Astrocyte (in vitro differentiated cells and primary cell): Measurements from ENCODE around the gene HOXA5. TPM values are rescaled to one million over a fixed set of nuclear protein-coding genes. Genes with fewer than 3 reads are reported as not detected.

Experiments
- DNase-seq: peaks from one replicate; pipeline ENCODE4 v3.0.0-alpha.2; 2010; ENCODE audit warnings: low read depth
- FAIRE-seq: peaks from 2 replicates; lab custom pipeline; 2011; peaks lifted over from hg19 to GRCh38; lab: Jason Lieb, UNC
- H2AFZ ChIP-seq: 2 replicates; pipeline ENCODE4 v1.6.0; 2012; ENCODE audit warnings: low read depth, low read length, inconsistent platforms
- H3K27ac ChIP-seq: 2 replicates; pipeline ENCODE4 v1.5.1; 2011; ENCODE audit warnings: low read depth, low read length, inconsistent platforms
- H3K27me3 ChIP-seq: 2 replicates; pipeline ENCODE4 v1.6.0; 2011; ENCODE audit warnings: low read length, inconsistent platforms; ENCODE audit not compliant: insufficient read depth
- H3K36me3 ChIP-seq: 2 replicates; pipeline ENCODE4 v1.5.1; 2011; ENCODE audit warnings: low read length, inconsistent platforms; ENCODE audit not compliant: insufficient read depth
- H3K4me1 ChIP-seq: 2 replicates; pipeline ENCODE4 v1.5.1; 2011; ENCODE audit warnings: low read length, inconsistent platforms; ENCODE audit not compliant: insufficient read depth
- H3K4me2 ChIP-seq: 2 replicates; pipeline ENCODE4 v1.6.0; 2012; ENCODE audit warnings: low read length, inconsistent platforms
- H3K4me3 ChIP-seq: 2 replicates; pipeline ENCODE4 v1.5.1; 2011; ENCODE audit warnings: low read depth, mild to moderate bottlenecking, low read length, inconsistent platforms; ENCODE audit not compliant: insufficient read depth
- H3K79me2 ChIP-seq: 2 replicates; pipeline ENCODE4 v1.6.0; 2012; ENCODE audit warnings: mild to moderate bottlenecking, low read length, inconsistent platforms; ENCODE audit not compliant: insufficient read depth
- H3K9ac ChIP-seq: 2 replicates; pipeline ENCODE4 v1.6.0; 2012; ENCODE audit warnings: mild to moderate bottlenecking, low read length, inconsistent platforms
- H3K9me3 ChIP-seq: 2 replicates; pipeline ENCODE4 v1.5.1; 2012; ENCODE audit warnings: low read depth, mild to moderate bottlenecking, low read length, inconsistent platforms; ENCODE audit not compliant: insufficient read depth
- H4K20me1 ChIP-seq: 2 replicates; pipeline ENCODE4 v1.6.0; 2012; ENCODE audit warnings: low read length, inconsistent platforms; ENCODE audit not compliant: insufficient read depth
- H3K27ac Mint-ChIP-seq: one replicate; pipeline ENCODE4 v1.8.0; 2021; ENCODE audit warnings: mild to moderate bottlenecking, mixed read lengths; ENCODE audit not compliant: unreplicated experiment
- H3K27me3 Mint-ChIP-seq: one replicate; pipeline ENCODE4 v1.8.0; 2021; ENCODE audit warnings: low read depth, mixed read lengths; ENCODE audit not compliant: unreplicated experiment
- H3K36me3 Mint-ChIP-seq: one replicate; pipeline ENCODE4 v1.8.0; 2021; ENCODE audit warnings: low read depth, mixed read lengths; ENCODE audit not compliant: unreplicated experiment
- H3K4me1 Mint-ChIP-seq: one replicate; pipeline ENCODE4 v1.8.0; 2021; ENCODE audit warnings: low read depth, mixed read lengths; ENCODE audit not compliant: unreplicated experiment
- H3K4me3 Mint-ChIP-seq: one replicate; pipeline ENCODE4 v1.8.0; 2021; ENCODE audit warnings: mild to moderate bottlenecking, moderate library complexity, mixed read lengths; ENCODE audit not compliant: unreplicated experiment
- H3K9me3 Mint-ChIP-seq: one replicate; pipeline ENCODE4 v1.8.0; 2021; ENCODE audit warnings: mild to moderate bottlenecking, mixed read lengths; ENCODE audit not compliant: unreplicated experiment
- EZH2 ChIP-seq: IDR thresholded peaks from 2 replicates; pipeline ENCODE4 v1.6.1; 2012; ENCODE audit warnings: mild to moderate bottlenecking, low read length, inconsistent platforms; ENCODE audit not compliant: insufficient read depth
- total RNA-seq: library from RNA; stranded (reverse); gene quantifications from 2 replicates; pipeline ENCODE4 v1.2.1, GENCODE V29; 2021
- TF ChIP-seq, protein P1 (sequence below): IDR thresholded peaks from 2 replicates; pipeline ENCODE4 v1.5.1; 2011; ENCODE audit warnings: low read depth, mild to moderate bottlenecking, inconsistent platforms, low read length, moderate library complexity; ENCODE audit not compliant: insufficient read depth

Gene HOXA5
- total RNA-seq, 1 donor from 2014 or later, result not detected

- no peaks in the 10 kb centered on the region for H3K36me3 Mint-ChIP-seq
- Histone ChIP-seq H3K4me3 (no peak overlapping the region), H2AFZ (no peak overlapping the region), H3K27ac (no peak overlapping the region), H3K9ac (no peak overlapping the region), H3K36me3 (no peaks in the 10 kb centered on the region), H3K27me3 (peaks cover 92% of the 10 kb centered on the region), H3K4me1 (peaks cover 3% of the 10 kb centered on the region), H4K20me1 (no peaks in the 10 kb centered on the region), H3K9me3 (peaks cover 12% of the 10 kb centered on the region), H3K4me2 (no peak overlapping the region), H3K79me2 (no peaks in the 10 kb centered on the region)
- peak overlapping the region; percentile 77 for H3K27ac Mint-ChIP-seq
- H3K4me1 Mint-ChIP-seq, result no peaks in the 10 kb centered on the region
- TF ChIP-seq EZH2, result peak; percentile 86
- TF ChIP-seq, protein P1, sequence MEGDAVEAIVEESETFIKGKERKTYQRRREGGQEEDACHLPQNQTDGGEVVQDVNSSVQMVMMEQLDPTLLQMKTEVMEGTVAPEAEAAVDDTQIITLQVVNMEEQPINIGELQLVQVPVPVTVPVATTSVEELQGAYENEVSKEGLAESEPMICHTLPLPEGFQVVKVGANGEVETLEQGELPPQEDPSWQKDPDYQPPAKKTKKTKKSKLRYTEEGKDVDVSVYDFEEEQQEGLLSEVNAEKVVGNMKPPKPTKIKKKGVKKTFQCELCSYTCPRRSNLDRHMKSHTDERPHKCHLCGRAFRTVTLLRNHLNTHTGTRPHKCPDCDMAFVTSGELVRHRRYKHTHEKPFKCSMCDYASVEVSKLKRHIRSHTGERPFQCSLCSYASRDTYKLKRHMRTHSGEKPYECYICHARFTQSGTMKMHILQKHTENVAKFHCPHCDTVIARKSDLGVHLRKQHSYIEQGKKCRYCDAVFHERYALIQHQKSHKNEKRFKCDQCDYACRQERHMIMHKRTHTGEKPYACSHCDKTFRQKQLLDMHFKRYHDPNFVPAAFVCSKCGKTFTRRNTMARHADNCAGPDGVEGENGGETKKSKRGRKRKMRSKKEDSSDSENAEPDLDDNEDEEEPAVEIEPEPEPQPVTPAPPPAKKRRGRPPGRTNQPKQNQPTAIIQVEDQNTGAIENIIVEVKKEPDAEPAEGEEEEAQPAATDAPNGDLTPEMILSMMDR, result no peak
- H3K9me3 Mint-ChIP-seq, result peaks cover 38% of the 10 kb centered on the region
- FAIRE-seq, result no peak
- peak overlapping the region; percentile 10 for H3K4me3 Mint-ChIP-seq
- DNase-seq, result no peak
- H3K27me3 Mint-ChIP-seq, result peaks cover 83% of the 10 kb centered on the region
These were observed 14.4 kb upstream of the HOXA5 start for GRCh38 chr7:27157702-27158431.

- TF ChIP-seq EZH2, result no peak
- TF ChIP-seq, protein P1, result no peak
- Histone ChIP-seq H3K79me2 (no peaks in the 10 kb centered on the region), H3K27ac (no peak overlapping the region), H2AFZ (no peak overlapping the region), H3K9ac (no peak overlapping the region), H3K36me3 (no peaks in the 10 kb centered on the region), H4K20me1 (no peaks in the 10 kb centered on the region), H3K4me1 (peaks cover 3% of the 10 kb centered on the region), H3K4me3 (no peak overlapping the region), H3K9me3 (peaks cover 13% of the 10 kb centered on the region), H3K4me2 (no peak overlapping the region), H3K27me3 (peaks cover 92% of the 10 kb centered on the region)
- H3K9me3 Mint-ChIP-seq, result peaks cover 41% of the 10 kb centered on the region
- no peak overlapping the region for H3K4me3 Mint-ChIP-seq
- DNase-seq (no peak), FAIRE-seq (no peak)
- H3K4me1 Mint-ChIP-seq, result no peaks in the 10 kb centered on the region
- no peaks in the 10 kb centered on the region for H3K36me3 Mint-ChIP-seq
- peak overlapping the region; percentile 77 for H3K27ac Mint-ChIP-seq
- peaks cover 78% of the 10 kb centered on the region for H3K27me3 Mint-ChIP-seq
These were observed 13.6 kb upstream of the HOXA5 start for GRCh38 chr7:27156916-27157701.
